ENCODE data around the gene MYO1F.
"Not testable (repeated sequence)": the region's sequence is repeated elsewhere in the genome, so short reads cannot be mapped to it uniquely, and the experiment has no call there.

Gene MYO1F

DNA sequence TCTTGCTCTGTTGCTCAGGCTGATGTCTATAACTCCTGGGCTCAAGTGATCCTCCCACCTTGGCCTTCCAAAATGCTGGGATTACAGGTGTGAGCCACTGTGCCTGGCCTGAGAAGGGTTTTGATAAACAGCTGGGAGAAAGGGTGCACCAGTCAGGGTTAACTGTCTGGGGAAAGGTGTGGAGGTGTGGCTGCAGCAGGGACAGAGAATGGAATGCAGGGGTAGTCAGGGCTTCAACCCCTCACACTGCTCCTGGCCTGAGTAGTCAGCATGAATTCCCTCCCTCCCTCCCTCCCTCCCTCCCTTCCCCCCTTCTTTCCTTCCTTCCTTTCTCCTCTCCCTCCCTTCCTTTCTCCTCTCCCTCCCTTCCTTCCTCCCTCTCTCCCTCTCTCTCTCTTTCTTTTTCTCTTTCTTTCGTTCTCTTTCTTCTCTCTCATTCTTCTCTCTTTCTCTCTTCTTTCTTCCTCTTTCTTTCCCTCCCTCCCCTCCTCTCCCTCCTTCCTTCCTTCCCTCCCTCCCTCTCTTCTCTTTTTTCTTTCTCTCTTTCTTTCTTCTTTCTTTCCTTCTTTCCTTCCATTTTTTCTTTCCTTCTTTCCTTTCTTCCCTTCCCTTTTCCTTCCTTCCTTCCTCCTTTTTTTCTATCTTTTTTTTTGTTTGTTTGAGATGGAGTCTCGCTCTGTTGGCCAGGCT lies 16.0 kb downstream of the MYO1F start:
- no peak for DNase-seq

DNA sequence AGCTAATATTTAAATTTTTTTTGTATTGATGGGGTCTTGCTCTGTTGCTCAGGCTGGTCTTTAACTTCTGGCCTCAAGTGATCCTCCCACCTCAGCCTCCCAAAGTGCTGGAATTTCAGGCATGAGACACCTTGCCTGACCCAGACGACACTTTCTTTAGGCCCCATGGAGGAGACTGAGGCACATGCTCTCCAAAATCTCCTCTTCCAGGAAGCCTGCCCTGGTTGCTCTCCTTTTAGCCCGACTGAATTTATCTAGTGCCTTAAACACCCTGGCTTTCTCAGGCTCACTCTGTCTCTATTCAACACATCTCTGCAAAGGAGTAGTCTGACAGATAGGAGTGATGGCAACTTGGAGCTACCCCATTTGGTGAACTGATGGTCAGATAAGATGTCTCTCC lies 18.9 kb downstream of the MYO1F start:
- DNase-seq, result no peak

DNA sequence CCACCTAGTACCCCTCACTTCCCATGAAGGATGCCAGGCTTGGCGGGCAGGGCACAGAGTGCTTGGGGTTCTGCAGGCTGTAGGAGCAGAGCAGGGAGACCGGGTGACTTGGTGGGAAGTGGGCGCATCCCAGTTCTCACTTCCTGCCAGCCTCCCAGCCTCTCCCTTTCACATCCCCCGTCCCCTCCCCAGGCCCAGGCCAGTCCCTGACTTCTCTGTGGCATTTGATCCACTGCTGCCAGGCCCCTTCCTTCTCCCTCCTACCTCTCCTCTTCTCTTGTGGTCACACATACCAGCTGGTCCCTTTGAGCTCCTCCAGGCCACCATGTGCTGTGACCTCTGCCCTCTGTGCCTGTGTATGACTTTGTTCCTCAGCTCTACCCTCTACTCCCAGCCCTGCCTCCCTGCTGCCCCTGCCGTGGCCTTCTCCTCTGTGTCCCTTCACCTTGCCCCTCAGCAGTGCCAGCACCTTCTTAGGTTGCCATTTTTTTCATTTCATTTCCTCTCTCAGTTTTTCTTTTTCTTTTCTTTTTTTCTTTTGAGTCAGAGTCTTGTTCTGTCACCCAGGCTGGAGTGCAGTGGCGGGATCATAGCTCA lies 19.5 kb downstream of the MYO1F start:
- DNase-seq, result no peak

DNA sequence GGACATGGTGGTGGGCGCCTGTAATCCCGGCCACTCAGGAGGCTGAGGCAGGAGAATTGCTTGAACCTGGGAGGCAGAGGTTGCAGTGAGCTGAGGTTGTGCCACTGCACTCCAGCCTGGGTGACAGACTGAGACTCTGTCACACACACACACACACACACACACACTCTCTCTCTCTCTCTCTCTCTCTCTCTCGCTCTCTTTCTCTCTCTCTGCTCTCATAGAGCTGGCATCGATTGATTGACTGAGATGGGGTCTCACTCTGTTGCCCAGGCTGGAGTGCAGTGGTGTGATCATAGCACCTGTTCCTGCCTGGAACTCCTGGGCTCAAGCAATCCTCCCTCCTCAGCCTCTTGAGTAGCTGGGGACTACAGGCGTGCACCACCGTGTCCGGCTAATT lies 23.5 kb downstream of the MYO1F start:
- not testable (repeated sequence) for DNase-seq

DNA sequence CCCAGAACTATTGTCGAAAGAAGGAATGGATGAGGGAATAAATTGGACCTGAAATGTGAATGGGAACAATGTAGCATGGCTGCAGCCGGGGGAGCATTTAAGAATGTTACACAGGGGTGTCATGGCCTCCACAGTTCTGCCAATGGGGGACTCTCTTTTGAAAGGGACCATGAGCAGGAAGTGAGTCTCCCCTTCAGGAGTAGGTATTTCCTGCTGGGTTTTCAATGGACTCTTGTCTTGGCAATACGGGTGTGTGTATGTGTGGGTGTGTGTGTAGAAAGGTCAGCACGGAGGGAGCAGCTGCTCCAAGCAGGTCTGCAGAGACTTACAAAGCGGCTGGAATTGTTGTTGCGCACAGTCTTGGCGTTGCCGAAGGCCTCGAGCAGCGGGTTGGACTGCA lies 24.4 kb downstream of the MYO1F start:
- no peak for DNase-seq

DNA sequence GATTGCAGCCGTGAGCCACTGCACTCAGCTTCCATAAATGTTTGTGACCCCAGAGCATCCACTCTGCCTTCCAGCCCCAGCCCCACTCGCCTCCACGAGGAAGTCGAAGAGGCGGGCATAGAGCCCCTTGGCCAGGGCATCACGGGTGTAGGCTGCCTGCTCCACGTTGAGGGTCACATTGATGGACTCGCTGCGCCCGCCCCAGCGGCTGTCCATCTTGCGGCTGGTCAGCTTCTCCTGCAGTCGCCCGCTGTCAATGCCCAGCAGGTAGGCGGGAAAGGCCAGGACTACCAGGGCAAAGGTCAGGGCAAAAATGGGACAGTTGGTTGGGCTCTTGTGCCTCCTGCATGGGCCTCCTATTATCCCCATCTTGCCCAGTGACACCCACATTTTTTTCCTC lies 27.2 kb downstream of the MYO1F start:
- no peak for DNase-seq

DNA sequence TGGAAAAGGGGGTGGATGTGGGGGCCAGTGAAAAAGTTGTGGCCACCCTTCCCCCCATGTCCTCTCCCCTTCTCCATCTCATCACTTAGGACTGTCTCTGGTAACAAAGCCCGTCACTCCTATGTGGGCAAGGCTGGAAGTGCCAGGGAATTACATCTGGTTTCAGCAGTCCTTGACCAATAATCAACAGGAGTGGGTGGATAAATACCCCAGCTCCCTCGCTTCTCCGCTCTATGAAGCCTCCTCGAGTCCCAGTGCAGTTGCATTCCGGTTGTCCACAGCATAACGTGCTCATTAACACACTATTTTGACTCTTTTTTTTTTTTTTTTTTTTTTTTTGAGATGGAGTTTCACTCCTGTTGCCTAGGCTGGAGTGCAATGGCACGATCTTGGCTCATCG lies 31.5 kb downstream of the MYO1F start:
- DNase-seq, result no peak

DNA sequence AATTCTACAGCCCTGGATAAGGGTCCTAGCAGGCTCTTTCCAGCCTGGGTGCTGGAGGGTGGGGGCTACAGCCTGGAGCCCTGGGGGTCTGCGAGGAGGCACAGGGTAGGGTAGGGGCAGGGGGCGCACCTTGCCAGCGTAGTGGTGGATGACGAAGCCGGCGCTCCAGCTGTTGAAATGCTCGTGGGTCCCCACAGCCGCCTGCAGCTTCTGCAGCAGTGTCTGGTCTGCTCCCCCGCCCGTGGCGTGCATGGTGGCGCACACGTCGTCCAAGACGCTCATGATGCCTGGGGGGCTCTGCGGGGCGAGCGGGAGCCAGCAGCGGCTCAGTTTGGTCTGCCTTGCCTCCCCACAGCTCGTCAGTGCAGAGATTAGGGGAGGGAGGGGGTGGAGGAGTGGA lies 33.1 kb downstream of the MYO1F start:
- no peak for DNase-seq

DNA sequence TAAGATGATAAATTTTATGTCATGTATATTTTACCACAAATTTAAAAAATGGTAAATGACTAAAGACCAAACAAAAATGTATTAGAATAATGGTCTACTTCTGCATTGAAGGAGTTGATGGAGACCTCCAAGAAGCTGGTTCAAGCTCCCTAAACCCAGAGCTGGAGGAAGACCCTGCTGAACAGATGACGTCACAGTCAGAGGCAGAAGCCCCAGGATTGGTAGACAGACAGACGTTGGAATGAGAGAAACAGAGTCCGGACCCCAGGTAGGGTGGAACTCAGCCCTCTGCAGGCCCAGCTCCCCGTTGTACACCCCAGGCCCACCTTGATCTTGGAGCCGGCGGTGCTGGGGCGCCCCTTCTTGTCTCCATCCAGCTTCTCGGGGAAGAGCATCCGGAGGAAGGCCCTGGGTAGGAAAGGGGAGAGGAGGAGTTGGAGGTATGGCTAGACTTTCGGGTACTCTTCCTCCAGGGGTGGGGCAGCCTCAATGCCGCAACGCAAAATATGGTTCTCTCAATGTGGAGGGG lies 37.6 kb downstream of the MYO1F start:
- no peak for DNase-seq

DNA sequence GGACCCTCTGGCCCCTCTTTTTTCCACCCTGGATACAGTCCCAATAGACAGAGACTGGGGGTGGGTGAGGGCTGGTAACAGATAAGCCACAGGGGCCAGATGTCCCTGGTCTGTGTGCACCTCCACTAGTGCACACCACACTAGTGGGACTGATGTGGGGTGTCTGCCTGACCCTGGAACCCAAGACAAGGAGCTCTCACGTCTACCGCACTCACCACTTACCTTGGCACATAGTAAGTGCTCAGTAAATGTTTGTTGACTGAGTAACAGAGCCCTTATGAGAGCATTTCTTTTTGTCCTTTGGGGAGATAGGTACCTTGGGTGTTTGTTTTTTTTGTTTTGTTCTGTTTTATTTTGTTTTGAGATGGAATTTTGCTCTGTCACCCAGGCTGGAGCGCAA lies 40.1 kb downstream of the MYO1F start:
- DNase-seq, result no peak

DNA sequence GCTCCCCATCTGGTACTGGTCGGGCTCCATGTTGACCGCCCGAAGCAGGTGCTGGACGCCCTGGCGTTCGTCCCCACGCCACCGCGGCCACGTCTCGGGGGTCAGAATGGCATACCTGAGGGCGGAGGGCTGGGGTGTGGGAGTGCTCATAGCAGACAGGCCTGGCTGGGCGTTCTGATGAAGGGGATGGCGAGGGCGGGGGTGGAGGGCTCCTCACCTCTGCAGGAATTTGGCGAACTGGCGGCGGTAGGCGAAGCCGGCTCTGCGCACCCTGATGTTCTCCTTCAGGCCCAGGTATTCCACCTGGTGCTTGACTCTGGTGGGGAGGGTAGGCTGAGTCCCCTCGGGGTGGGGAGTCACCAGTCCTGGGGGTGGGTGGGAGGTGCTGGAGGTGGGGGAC lies 41.0 kb downstream of the MYO1F start:
- no peak for DNase-seq

DNA sequence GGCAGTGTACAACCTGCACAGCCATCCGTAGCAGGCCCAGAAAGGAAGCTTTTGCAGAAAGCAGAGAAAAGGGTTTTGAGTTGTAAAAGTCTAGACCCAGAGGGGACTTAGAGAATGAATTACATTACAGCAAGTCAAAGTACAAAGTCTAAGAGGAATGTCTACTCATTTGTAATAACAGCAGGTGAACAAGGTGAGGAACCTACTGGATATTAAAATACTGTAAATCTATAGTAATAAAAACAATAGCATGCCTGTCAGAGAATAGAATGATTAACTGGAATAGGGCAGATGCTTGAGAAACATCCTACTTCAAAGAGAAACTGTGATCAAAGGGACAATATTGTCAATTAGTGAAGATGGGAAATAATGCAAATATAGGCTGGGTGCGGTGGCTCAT lies 45.0 kb downstream of the MYO1F start:
- DNase-seq, result no peak

DNA sequence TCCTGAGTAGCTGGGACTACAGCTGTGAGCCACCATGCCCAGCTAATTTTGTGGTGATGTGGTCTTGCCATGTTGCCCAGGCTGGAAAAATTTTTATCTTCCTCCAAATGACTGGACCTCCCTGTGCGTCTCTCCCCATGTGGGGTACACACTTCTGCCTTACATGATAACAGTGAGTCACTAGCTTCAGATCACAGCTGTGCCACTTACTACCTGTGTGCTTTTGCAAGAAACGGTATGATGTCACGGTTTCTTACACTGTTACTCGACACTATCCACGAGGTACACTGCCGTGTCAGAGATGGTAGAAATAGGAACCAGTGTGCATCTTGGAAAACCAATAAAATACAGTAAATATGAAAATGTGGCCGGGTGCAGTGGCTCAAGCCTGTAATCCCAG lies 45.8 kb downstream of the MYO1F start:
- DNase-seq, result no peak

DNA sequence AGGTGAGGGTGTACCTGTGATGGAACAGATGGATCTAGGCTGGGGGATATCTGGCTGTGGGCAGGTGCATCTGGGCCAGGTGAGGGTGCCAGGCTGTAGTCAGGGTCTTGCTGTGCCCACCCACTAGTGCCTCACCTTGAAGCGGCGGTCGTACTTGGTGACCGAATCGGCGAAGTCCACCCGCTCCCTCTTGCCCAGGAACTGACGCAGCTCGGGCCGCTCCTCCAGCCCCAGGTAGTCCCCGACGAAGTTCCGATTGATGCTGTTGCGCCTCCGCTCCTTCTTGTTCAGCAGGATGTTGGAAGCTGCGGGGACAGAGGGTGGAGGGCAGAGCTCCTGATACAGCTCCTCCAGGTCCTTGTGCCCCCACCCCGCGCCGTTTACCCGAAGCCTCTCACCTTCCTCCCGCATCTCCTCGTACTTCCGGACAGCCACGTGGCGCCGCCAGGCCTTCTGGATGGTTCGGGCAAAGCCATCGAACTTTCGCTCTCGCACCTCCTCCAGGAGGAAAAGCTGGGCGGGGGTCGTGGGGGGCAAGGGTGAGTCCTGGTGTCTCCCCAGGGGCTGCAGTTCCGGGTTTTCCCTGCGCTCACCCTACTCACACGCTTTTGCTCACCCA lies 47.1 kb downstream of the MYO1F start:
- no peak for DNase-seq

DNA sequence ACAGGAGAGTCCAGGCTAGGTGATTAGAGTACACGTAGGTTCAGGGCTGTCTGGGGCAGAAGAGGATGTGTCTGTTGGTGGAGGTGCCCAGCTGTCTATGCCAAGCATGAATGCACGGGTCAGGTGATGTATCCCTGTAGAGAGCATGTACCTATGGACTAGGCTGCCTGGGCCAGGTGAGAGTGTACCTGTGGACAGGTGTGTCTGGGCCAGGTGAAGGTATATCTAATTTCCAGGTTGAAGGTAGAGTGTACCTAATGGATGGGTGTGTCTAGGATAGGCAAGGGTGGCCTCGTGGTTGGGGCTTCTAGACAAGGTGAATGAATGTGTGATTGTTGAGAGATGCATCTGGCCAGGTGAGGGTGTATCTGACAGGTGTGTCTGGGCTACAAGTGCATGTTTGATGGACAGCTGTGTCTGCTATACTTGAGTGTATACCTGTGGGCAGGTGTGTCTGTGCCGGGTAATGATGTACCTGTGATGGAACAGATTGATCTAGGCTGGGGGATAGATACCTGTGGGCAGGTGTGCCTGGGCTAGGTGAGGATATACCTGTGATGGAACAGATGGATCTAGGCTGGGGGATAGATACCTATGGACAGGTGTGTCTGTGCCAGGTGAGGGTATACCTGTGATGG lies 47.8 kb downstream of the MYO1F start:
- DNase-seq, result no peak

DNA sequence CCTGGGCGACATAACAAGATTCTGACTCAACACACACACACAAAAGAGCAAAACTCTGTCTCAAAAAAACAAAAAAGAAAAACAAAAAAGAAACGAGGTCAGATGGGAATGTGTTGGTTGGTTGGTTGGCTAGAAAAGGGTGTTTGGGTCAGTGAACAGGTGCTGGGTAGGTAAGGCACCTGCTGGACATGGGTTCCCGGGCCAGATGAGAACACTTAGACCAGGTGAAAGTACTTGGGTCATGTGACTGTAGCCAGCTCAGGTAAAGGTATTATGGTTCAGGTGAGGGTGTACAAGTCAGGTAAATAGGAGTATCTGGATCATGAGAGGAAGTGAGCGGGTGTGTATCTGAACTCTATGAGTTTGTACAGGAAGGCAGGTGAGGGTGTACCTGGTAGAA lies 48.7 kb downstream of the MYO1F start:
- DNase-seq, result no peak

DNA sequence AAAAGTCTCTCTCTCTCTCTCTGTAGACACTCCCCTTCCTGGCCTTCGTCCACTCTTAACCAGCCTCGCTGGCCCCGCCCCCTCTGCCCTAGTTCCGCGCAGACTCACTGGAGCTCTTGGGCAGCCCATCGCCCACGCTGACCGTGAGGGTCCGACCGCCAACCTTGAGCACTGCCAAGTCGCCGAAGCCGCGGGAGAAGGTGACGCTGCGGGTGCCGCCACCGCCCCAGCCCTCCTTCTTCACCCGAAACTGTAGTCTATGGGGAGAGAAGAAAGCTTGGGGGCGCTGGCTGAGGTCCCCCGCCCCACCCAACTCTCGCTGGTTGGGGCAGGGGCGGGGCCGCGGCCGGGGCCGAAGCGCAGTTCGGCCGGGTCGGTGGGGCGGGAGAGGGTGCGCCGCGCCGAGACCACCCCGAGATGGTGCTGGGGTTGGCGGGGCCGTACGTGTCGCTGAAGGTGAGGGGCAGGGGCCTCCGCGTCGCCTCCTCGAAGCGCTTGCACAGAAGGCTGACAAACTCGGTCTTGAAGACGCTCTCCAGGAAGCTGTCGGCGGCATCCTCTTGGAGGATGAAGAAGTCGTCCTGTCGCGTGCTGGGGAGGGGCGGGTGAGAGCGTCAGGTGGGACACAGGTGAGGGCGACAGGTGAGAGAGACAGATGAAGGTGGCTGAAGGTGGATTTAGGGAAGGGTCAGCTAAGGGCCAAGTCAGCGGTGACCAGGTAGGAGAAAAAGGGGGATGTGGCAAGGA lies 50.7 kb downstream of the MYO1F start:
- DNase-seq, result no peak

DNA sequence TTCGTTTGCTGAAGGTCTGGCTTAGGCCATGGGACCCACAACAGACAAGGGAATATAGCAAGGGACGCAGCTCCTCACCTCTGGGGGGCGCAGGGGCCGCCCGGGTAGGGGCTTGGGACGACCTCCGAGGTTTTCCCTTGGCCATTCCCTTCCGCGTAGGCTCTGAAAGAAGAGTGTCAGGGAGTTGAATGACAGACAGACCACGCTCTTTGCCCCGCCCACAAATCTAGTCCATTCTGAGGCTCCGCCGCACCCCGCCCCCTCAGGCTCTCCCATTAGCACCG lies 51.9 kb downstream of the MYO1F start:
- no peak for DNase-seq

DNA sequence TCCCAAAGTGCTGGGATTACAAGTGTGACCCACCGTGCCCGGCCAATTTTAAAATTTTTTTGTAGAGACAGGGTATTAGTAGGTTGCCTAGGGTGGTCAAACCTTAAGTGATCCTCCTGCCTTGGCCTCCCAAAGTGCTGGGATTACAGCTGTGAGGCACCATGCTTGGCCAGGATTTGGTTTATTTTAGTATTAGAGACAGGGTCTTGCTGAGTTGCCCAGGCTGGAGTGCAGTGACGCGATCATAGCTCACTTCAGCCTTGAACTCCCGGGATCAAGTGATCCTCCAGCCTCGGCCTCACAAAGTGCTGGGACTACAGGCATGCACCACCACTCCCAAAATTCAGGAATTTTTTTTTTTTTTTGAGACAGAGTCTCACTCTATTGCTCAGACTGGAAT lies 57.9 kb downstream of the MYO1F start:
- no peak for DNase-seq

DNA sequence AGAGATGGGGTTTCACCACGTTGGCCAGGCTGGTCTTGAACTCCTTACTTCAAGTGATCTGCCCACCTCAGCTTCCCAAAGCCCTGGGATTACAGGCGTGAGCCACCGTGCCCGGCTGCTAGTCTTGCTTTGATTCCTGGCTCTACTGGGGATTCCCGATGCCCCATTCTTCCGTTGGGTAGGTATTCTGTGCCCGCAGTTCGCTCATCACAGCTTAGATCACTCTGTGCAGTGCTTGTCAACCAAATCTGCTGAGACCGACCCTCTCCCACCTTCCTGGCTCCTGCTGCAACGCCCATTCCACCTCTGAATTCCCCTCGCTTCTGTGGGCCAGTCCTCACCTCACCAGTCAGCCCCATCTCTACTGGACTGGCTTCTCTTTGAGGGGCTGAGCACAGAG lies 58.7 kb downstream of the MYO1F start:
- no peak for DNase-seq

DNA sequence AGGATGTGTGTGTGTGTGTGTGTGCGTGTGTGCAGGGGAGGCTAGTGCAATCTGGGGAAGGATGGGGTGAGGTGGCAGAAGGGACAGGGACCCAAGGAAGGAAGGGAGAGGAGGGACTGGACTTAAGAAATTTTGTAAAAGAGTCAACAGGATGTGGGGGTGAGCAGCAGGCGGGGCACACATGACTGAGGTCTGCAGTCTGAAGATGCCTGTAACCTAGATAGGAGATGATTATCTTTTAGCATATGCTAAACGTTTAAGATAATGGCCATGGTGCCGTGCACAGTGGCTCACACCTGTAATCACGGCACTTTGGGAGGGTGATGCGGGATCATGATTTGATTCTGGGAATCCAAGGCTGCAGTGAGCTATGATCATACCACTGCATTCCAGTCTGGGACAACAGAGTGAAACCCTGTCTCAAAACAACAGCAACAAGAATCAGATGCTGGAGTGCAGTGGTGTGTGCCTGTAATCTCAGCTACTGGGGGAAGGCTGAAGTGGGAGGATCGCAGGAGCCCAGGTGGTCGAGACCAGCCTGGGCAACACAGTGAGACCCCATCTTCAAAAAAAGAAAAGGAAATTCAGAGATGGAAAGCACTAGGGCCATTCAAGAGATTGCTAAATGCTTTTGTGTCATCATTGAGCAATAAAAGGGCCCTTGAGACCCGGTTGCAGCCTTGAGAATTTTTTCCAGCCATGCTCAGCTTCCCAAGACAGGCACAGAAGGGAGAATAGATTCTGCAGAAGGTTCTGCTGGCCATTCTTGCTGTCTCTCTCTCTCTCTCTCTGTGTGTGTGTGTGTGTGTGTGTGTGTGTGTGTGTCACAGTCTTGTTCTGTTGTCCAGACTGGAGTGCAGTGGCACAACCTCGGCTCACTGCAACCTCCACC lies 59.4 kb downstream of the MYO1F start:
- DNase-seq, result peak; percentile 72

DNA sequence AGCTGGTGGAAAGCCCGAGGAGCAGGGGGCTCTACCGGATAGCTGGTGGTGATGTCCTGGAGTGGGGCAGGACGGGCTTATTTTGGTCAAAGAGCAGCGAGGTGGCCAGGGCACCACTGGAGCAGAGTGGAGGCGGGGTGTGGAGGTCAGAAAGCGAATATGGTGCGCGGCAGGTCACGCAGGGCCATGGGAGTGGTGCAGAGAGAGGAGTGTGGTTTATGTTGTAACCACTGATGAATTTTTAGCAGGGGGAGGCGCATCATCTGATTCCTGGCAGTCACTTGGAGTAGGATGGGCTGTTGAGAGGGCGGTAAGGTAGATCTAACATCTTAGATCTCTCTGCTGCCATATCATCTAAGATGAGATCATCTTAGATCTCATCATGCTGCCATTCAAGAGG lies 61.9 kb downstream of the MYO1F start:
- peak; percentile 69 for DNase-seq

Measured in CD4-positive, alpha-beta T cell treated with Interleukin-12 subunit alpha and Interleukin-12 subunit beta, for 1 hour (primary cell).